Activated CD4-positive, alpha-beta T cell treated with anti-CD3 and anti-CD28 coated beads for 36 hours (primary cell): ENCODE results near the gene PHF13. TPM values are rescaled to one million over a fixed set of nuclear protein-coding genes. Genes with fewer than 3 reads are reported as not detected.

ENCODE experiments used
- ATAC-seq: fragments of 200-7000 bp; cut with Tn5 transposase; one replicate; pipeline ENCODE4 v1.10.0; 2021; ENCODE audit warnings: mild to moderate bottlenecking, moderate library complexity
- CTCF ChIA-PET: fragments of 350-600 bp; sonication (Branson Sonifier 250); formaldehyde crosslinking; loops from one replicate; lab custom pipeline; 2021; ENCODE audit warnings: antibody characterized with exemption; lab: Charles Lee
- POLR2A ChIA-PET: fragments of 350-600 bp; sonication (Branson Sonifier 250); formaldehyde crosslinking; loops from one replicate; lab custom pipeline; 2021; ENCODE audit warnings: antibody characterized with exemption, inconsistent platforms; lab: Charles Lee
- DNase-seq: peaks from one replicate; pipeline ENCODE4 v3.0.0-alpha.2; 2020
- H3K27ac Mint-ChIP-seq: one replicate; pipeline ENCODE4 v1.8.0; 2021; ENCODE audit warnings: mixed read lengths
- H3K27me3 Mint-ChIP-seq: one replicate; pipeline ENCODE4 v1.8.0; 2021; ENCODE audit warnings: mixed read lengths
- H3K36me3 Mint-ChIP-seq: one replicate; pipeline ENCODE4 v1.8.0; 2021; ENCODE audit warnings: low read depth, mixed read lengths
- H3K4me1 Mint-ChIP-seq: one replicate; pipeline ENCODE4 v1.8.0; 2021; ENCODE audit warnings: mixed read lengths
- H3K4me3 Mint-ChIP-seq: one replicate; pipeline ENCODE4 v1.8.0; 2021; ENCODE audit warnings: mild to moderate bottlenecking, moderate library complexity, mixed read lengths
- H3K9me3 Mint-ChIP-seq: one replicate; pipeline ENCODE4 v1.8.0; 2021; ENCODE audit warnings: low read depth, mixed read lengths
- intact Hi-C, 2 experiments: fragments of 100-400 bp; cut with DNase I in 1 of 2; cut with micrococcal nuclease in 1 of 2; formaldehyde crosslinking; loops; one replicate each; pipeline versions ENCODE4 v1.14.2 to v1.15.1; 2022 to 2024; cut with DNase I, micrococcal nuclease
- total RNA-seq, 2 experiments: library from RNA; stranded (reverse); gene quantifications; one replicate each; pipeline ENCODE4 v1.2.3, GENCODE V29; 2021

Gene PHF13
- total RNA-seq, 2 experiments from 2014 or later = 13.2 to 13.6 TPM

- no peak for ATAC-seq
- no peak for DNase-seq
- no peaks in the 10 kb centered on the region for H3K9me3 Mint-ChIP-seq
- peaks cover 27% of the 10 kb centered on the region for H3K36me3 Mint-ChIP-seq
- POLR2A ChIA-PET = no interaction called here
- H3K27me3 Mint-ChIP-seq = no peaks in the 10 kb centered on the region
- H3K4me3 Mint-ChIP-seq = no peak overlapping the region
- H3K4me1 Mint-ChIP-seq = no peaks in the 10 kb centered on the region
- intact Hi-C loops = no loop called here
- no peak overlapping the region for H3K27ac Mint-ChIP-seq
- CTCF ChIA-PET = interaction anchor here (0.6 kb wide), 1 partner anchor 308 kb away, joined by 3 read pairs; no protein-coding TSS in a partner anchor
Measured at GRCh38 chr1:6666696-6667095, 53.2 kb downstream of the PHF13 start.

- Mint-ChIP-seq H3K4me1 (no peaks in the 10 kb centered on the region), H3K9me3 (no peaks in the 10 kb centered on the region), H3K36me3 (peaks cover 27% of the 10 kb centered on the region), H3K27ac (no peak overlapping the region), H3K27me3 (no peaks in the 10 kb centered on the region), H3K4me3 (no peak overlapping the region)
- ATAC-seq (no peak), DNase-seq (no peak)
- ChIA-PET CTCF (interaction anchor here (0.6 to 1.0 kb wide), 2 partner anchors 13 to 114 kb away, joined by 4 read pairs; no protein-coding TSS in a partner anchor), POLR2A (no interaction called here)
- intact Hi-C loops = no loop called here
Measured at GRCh38 chr1:6667139-6667538, 53.6 kb downstream of the PHF13 start.

GRCh38 chr1:6668503-6668902 lies 55.0 kb downstream of the PHF13 start:
- ChIA-PET POLR2A (no interaction called here), CTCF (interaction anchor here (1.1 kb wide), 1 partner anchor 22 kb away, joined by 3 read pairs; no protein-coding TSS in a partner anchor)
- no peak for DNase-seq
- Mint-ChIP-seq H3K27ac (no peak overlapping the region), H3K9me3 (no peaks in the 10 kb centered on the region), H3K4me3 (no peak overlapping the region), H3K4me1 (no peaks in the 10 kb centered on the region), H3K27me3 (no peaks in the 10 kb centered on the region), H3K36me3 (peaks cover 19% of the 10 kb centered on the region)
- ATAC-seq = no peak
- intact Hi-C loops = no loop called here

- POLR2A ChIA-PET = no interaction called here
- intact Hi-C loops = no loop called here
- CTCF ChIA-PET = interaction anchor here (0.6 to 2.0 kb wide), 3 partner anchors 13 to 545 kb away, joined by 3 to 4 read pairs (median 3); no protein-coding TSS in a partner anchor
- Mint-ChIP-seq H3K4me3 (no peak overlapping the region), H3K9me3 (no peaks in the 10 kb centered on the region), H3K27ac (no peak overlapping the region), H3K4me1 (no peaks in the 10 kb centered on the region), H3K36me3 (peaks cover 25% of the 10 kb centered on the region), H3K27me3 (no peaks in the 10 kb centered on the region)
- DNase-seq (no peak), ATAC-seq (no peak)
Measured at GRCh38 chr1:6672558-6672957, 59.0 kb downstream of the PHF13 start.

Other genes starting within 250 kb of the PHF13 start
- gene ACOT7, start 220.0 kb upstream of the PHF13 start, total RNA-seq = 10 to 100 TPM; 93.8 to 99.2 TPM
- gene HES2, start 193.8 kb upstream of the PHF13 start, total RNA-seq = under 1 TPM in 1 of 2 experiments, not detected in 1; 0.05 TPM
- gene ESPN, start 189.0 kb upstream of the PHF13 start, total RNA-seq = under 1 TPM; 0.14 to 0.55 TPM
- 10 to 100 TPM; 57.3 to 66.7 TPM for gene TNFRSF25, start 147.6 kb upstream of the PHF13 start, total RNA-seq
- gene PLEKHG5, start 122.1 kb upstream of the PHF13 start, total RNA-seq = 1 to 10 TPM in 1 of 2 experiments, under 1 TPM in 1; 0.76 to 1.1 TPM
- 10 to 100 TPM; 37.4 to 44.7 TPM for gene NOL9, start 59.2 kb upstream of the PHF13 start, total RNA-seq
- under 1 TPM in 1 of 2 experiments, not detected in 1; 0.07 TPM for gene TAS1R1, start 58.4 kb upstream of the PHF13 start, total RNA-seq
- gene ZBTB48, start 33.7 kb upstream of the PHF13 start, total RNA-seq = 10 to 100 TPM; 23.2 to 26.0 TPM
- gene KLHL21, start 10.9 kb upstream of the PHF13 start, total RNA-seq = 10 to 100 TPM; 12.4 to 15.7 TPM
- gene THAP3, start 11.1 kb downstream of the PHF13 start, total RNA-seq = 10 to 100 TPM; 19.4 to 22.1 TPM
- gene DNAJC11, start 88.1 kb downstream of the PHF13 start, total RNA-seq = 10 to 100 TPM; 53.2 to 62.0 TPM
- gene CAMTA1, start 171.7 kb downstream of the PHF13 start, total RNA-seq = 10 to 100 TPM; 62.3 to 76.7 TPM